Globus pallidus (tissue), 1 donor: ENCODE results near the gene FMNL3.

Experiments used
- DNase-seq: peaks from one replicate; pipeline ENCODE4 v3.0.0-alpha.2; 2015; ENCODE audit warnings: low spot score

Gene FMNL3

GRCh38 chr12:49604856-49605255 is 102.3 kb downstream of the FMNL3 start:
- no peak for DNase-seq

- no peak for DNase-seq
These were observed 103.5 kb downstream of the FMNL3 start for GRCh38 chr12:49603721-49604120.

- no peak for DNase-seq
These were observed 107.2 kb downstream of the FMNL3 start for GRCh38 chr12:49599961-49600360.

- DNase-seq = no peak
These were observed 108.7 kb downstream of the FMNL3 start for GRCh38 chr12:49598527-49598926.

GRCh38 chr12:49588721-49589516 is 118.3 kb downstream of the FMNL3 start:
- no peak for DNase-seq

- no peak for DNase-seq
These were observed 118.9 kb downstream of the FMNL3 start for GRCh38 chr12:49588281-49588680.

GRCh38 chr12:49587174-49587908 is 119.9 kb downstream of the FMNL3 start:
- no peak for DNase-seq
